GM21515 (cell line): ENCODE results near the gene DIP2A.

ENCODE experiments used
- ATAC-seq: cut with Tn5 transposase; IDR thresholded peaks from one replicate; pipeline ENCODE4 v1.9.1; 2021; ENCODE audit not compliant: unreplicated experiment

DIP2A gene

DNA sequence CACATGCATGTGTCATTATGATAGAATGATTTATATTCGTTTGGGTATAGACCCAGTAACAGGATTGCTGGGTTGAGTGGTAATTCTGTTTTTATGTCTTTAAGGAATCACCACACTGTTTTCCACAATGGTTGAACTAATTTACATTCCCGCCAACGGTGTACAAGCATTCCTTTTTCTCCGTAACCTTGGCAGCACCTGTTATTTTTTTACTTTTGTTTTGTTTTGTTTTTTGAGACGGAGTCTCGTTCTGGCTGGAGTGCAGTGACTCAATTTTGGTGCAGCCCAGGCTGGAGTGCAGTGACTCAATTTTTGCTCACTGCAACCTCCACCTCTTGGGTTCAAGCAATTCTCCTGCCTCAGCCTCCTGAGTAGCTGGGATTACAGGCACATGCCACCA is 154.7 kb downstream of the DIP2A start:
- ATAC-seq = no peak

DNA sequence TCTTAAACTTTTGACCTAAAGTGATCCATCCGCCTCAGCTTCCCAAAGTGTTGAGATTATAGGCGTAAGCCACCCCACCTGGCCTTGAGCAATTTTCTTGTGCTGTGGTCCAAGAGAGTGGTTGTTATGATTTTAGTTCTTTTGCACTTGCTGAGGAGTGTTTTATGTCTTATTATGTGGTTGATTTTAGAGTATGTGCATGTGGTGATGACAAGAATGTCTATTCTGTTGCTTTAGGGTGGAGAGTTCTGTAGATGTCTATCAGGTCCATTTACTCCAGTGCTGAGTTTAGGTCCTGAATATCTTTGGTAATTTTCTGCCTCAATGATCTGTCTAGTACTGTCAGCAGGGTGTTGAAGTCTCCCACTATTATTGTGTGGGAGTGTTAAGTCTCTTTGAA is 157.4 kb downstream of the DIP2A start:
- ATAC-seq = no peak

DNA sequence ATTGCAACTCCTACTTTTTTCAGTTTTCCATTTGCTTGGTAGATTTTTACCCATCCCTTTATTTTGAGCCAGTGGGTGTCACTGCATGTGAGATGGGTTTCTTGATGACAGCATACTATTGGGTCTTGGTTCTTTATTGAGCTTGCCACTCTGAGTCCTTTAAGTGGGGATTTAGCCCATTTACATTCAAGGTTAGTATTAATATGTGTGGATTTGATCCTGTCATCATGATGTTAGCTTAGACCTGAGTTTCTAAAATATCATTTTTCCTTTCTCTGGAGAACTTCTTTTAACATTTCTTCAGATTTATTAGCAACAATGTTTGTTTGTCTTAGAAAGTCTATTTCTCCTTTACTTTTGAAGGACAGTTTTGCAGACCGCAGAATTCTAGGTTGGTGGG is 158.0 kb downstream of the DIP2A start:
- ATAC-seq = no peak

DNA sequence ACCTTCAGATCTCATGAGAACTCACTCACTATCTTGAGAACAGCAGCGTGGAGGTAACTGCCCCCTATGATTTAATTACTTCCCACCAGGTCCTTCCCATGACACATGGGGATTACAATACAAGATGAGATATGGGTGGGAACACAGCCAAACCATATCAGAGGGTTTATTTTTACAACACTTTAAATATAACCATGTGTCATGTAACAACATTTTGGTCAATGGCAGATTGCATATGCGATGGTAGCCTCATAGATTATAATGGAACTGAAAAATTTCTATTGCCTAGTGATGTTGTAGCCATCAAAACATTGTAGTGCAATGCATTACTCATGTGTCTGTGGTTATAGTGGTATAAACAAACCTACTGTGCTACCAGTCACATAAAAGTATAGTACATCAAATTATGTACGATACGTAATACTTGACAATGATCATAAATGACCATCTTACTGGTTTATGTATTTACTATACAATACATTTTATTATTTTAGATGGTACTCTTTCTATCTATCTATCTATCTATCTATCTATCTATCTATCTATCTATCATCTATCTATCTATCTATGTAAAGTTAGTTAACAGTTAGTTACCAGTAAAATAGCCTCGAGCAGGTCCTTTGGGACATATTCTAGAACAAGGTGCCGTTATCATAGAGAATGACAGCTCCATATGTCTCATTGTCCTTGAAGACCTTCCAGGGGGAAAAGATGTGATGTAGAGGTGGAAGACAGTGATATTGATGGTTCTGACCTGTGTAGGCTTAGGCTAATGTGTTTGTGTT is 158.8 kb downstream of the DIP2A start:
- ATAC-seq = no peak

DNA sequence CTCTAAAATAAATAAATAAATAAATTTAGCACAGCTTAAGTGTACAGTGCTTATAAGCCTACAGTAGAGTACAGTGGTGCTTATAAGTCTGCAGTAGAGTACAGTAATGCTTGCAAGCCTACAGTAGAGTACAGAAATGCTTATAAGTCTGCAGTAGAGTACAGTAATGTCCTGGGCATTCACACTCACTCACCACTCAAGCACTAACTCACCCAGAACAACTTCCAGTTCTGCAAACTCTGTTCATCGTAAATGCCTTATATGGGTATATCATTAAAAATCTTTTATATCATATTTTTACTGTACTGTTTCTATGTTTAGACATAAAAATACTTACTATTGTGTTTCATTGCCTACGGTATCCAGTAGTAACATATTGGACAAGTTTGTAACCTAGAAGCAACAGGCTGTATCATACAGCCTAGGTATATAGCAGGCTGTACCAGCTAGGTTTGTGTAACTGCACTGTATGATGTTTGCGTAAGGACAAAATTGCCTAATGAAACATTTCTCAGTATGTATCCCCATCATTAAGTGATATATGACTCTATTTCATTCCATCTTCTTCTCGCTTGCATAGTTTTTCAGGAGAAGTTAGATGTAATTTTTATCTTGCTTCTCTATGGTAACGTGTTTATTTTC is 160.2 kb downstream of the DIP2A start:
- no peak for ATAC-seq
